CD14-positive monocyte (primary cell): ENCODE measurements around the gene HSBP1. TPM values are rescaled to one million over a fixed set of nuclear protein-coding genes. Genes with fewer than 3 reads are reported as not detected.

ENCODE experiments used
- DNase-seq, 3 donors: peaks; one replicate each; pipeline ENCODE4 v3.0.0-alpha.2; 2011 to 2022
- H2AFZ ChIP-seq: 2 replicates; pipeline ENCODE4 v1.6.0; 2012; ENCODE audit warnings: mild to moderate bottlenecking, low read depth, low read length, inconsistent platforms; ENCODE audit not compliant: insufficient read depth, poor library complexity, severe bottlenecking
- H3K27ac ChIP-seq, 2 donors: 1 replicate in 1 of 2; 2 replicates in 1 of 2; pipeline ENCODE4 v1.5.1; 2012 to 2013; ENCODE audit warnings: low read length in 2 of 2, control low read depth in 1 of 2, inconsistent platforms in 1 of 2, low read depth in 1 of 2, mild to moderate bottlenecking in 1 of 2
- H3K27me3 ChIP-seq, 2 donors: one replicate each; pipeline versions ENCODE4 v1.6.0 to v1.6.1; 2011 to 2013; ENCODE audit warnings: low read length in 2 of 2; ENCODE audit not compliant: control insufficient read depth in 2 of 2, insufficient read depth in 2 of 2
- H3K36me3 ChIP-seq, 2 donors: replicated peaks in 1 of 2; 1 replicate in 1 of 2; 2 replicates in 1 of 2; pipeline versions ENCODE4 v1.5.1 to v1.6.1; 2012 to 2013; ENCODE audit warnings: low read length in 2 of 2, control low read depth in 1 of 2, inconsistent platforms in 1 of 2, mild to moderate bottlenecking in 1 of 2; ENCODE audit not compliant: insufficient read depth in 2 of 2, control insufficient read depth in 1 of 2
- H3K4me1 ChIP-seq, 2 donors: 1 replicate in 1 of 2; 2 replicates in 1 of 2; pipeline versions ENCODE4 v1.5.1 to v1.6.1; 2012 to 2013; ENCODE audit warnings: low read length in 2 of 2, control low read depth in 1 of 2, inconsistent platforms in 1 of 2, mild to moderate bottlenecking in 1 of 2, moderate library complexity in 1 of 2; ENCODE audit not compliant: insufficient read depth in 2 of 2, control insufficient read depth in 1 of 2
- H3K4me2 ChIP-seq: replicated peaks from 2 replicates; pipeline ENCODE3; 2012; ENCODE audit warnings: low read length, moderate library complexity, mild to moderate bottlenecking; ENCODE audit not compliant: poor library complexity, severe bottlenecking; ENCODE audit errors: extremely low read depth
- H3K4me3 ChIP-seq, 3 experiments: fragments of 200-600 bp in 1 of 3; sonication (generic) in 1 of 3; replicated peaks in 1 of 3; 1 replicate in 2 of 3; 2 replicates in 1 of 3; pipeline ENCODE4 v1.5.1; 2011 to 2013; ENCODE audit warnings: low read length in 3 of 3, mild to moderate bottlenecking in 3 of 3, control low read depth in 2 of 3, low read depth in 2 of 3, inconsistent platforms in 1 of 3, moderate library complexity in 1 of 3
- H3K79me2 ChIP-seq: 2 replicates; pipeline ENCODE4 v1.6.0; 2012; ENCODE audit warnings: mild to moderate bottlenecking, control low read depth, inconsistent platforms, low read length, moderate library complexity; ENCODE audit not compliant: insufficient read depth
- H3K9ac ChIP-seq: 2 replicates; pipeline ENCODE4 v1.6.0; 2017; ENCODE audit warnings: low read length, mild to moderate bottlenecking; ENCODE audit not compliant: insufficient read depth, poor library complexity, severe bottlenecking
- H3K9me3 ChIP-seq, 2 donors: replicated peaks in 1 of 2; 1 replicate in 1 of 2; 2 replicates in 1 of 2; pipeline versions ENCODE4 v1.5.1 to v1.6.1; 2012 to 2013; ENCODE audit warnings: low read length in 2 of 2, control low read depth in 1 of 2; ENCODE audit not compliant: control insufficient read depth in 1 of 2, insufficient read depth in 1 of 2
- H4K20me1 ChIP-seq: 2 replicates; pipeline ENCODE4 v1.6.0; 2012; ENCODE audit warnings: mild to moderate bottlenecking, low read length, control low read depth, moderate library complexity; ENCODE audit not compliant: insufficient read depth
- H3K27ac Mint-ChIP-seq, 7 donors: one replicate each; pipeline ENCODE4 v1.8.0; 2020; ENCODE audit warnings: mild to moderate bottlenecking in 7 of 7, mixed read lengths in 7 of 7, moderate library complexity in 6 of 7, inconsistent platforms in 2 of 7
- H3K27me3 Mint-ChIP-seq, 3 donors: one replicate each; pipeline ENCODE4 v1.8.0; 2021 to 2022; ENCODE audit warnings: low read depth in 3 of 3, mild to moderate bottlenecking in 3 of 3, mixed read lengths in 3 of 3, moderate library complexity in 3 of 3, inconsistent platforms in 1 of 3
- H3K36me3 Mint-ChIP-seq, 2 donors: one replicate each; pipeline ENCODE4 v1.8.0; 2020; ENCODE audit warnings: mixed read lengths in 2 of 2, inconsistent platforms in 1 of 2, mild to moderate bottlenecking in 1 of 2
- H3K4me1 Mint-ChIP-seq: one replicate; pipeline ENCODE4 v1.8.0; 2020; ENCODE audit warnings: mild to moderate bottlenecking, mixed read lengths
- H3K4me3 Mint-ChIP-seq, 2 donors: one replicate each; pipeline ENCODE4 v1.8.0; 2020; ENCODE audit warnings: mild to moderate bottlenecking in 2 of 2, mixed read lengths in 2 of 2, moderate library complexity in 1 of 2
- H3K9me3 Mint-ChIP-seq, 7 donors: one replicate each; pipeline ENCODE4 v1.8.0; 2020 to 2022; ENCODE audit warnings: mixed read lengths in 7 of 7, mild to moderate bottlenecking in 6 of 7, moderate library complexity in 6 of 7, inconsistent platforms in 2 of 7
- WGBS: methylation state at CpG from one replicate; pipeline ENCODE4 v1.1.5; 2013; ENCODE audit warnings: missing lambda C conversion rate; ENCODE audit not compliant: insufficient coverage; 5-methylcytosine and 5-hydroxymethylcytosine counted together
- intact Hi-C, 2 donors: fragments of 100-400 bp; cut with micrococcal nuclease; formaldehyde crosslinking; loops; one replicate each; pipeline versions ENCODE4 v1.15.0 to v1.15.1; 2023
- polyA plus RNA-seq, 3 donors: library from polyadenylated mRNA; depleted of rRNA in 1 of 3; unstranded in 2 of 3; stranded (reverse) in 1 of 3; fragments of 300-500 nt in 2 of 3; fragments of >200 nt in 1 of 3; fragmentation: Illumina TruSeq in 2 of 3; gene quantifications; 1 replicate in 2 of 3; 2 replicates in 1 of 3; pipeline ENCODE4 v1.2.3, GENCODE V29; 2012 to 2021
- TF ChIP-seq, protein P1 (sequence below): fragments of 200-600 bp; IDR thresholded peaks from one replicate; pipeline ENCODE4 v1.8.0; 2022; ENCODE audit warnings: antibody characterized with exemption, mild to moderate bottlenecking

Gene HSBP1
- polyA plus RNA-seq, 3 donors, result 16.9 to 194 (median 178) TPM

DNA sequence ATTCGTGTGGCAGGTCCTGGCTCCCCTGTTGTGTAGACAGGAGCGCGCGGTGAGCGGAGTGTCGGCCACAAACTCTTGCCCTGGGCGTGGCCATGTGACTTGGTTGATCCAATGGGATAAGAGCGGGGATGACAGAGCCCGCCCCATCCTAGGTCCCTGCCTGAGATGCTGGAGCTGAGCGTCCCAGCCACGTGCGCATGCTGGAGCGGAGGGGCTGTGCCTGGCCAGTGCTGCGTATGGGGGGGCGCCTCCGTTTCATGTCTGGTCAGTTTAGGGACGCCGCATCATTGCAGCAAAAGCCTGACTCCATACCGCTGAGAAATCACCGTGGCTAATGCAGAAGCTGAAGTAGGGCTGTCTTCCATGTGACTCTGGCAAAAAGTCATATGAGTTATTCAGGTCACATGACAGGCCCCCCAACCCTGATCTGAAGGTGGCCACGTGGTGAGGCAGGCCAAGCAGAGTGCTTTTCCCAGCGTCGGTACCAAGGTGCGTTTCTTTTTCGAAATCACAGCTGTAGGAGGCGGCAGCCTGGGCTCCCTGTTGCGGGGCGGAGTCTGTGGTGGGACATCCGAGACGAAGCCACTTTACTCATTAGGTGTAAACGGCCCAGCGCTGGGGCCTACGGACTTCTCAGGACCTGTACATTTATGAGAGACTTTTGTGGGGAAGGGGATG is 22.5 kb downstream of the HSBP1 start:
- H3K4me1 ChIP-seq, result peaks cover 0 to 13% of the 10 kb centered on the region in 2 donors
- intact Hi-C loops, result no loop called here
- Mint-ChIP-seq H3K4me1 (peaks cover 17% of the 10 kb centered on the region), H3K27me3 (peaks cover 0 to 3% (median 2%) of the 10 kb centered on the region in 3 donors), H3K9me3 (peaks cover 0 to 6% (median 0%) of the 10 kb centered on the region in 7 donors), H3K36me3 (no peaks in the 10 kb centered on the region), H3K27ac (peak overlapping the region in 1 of 7 donors; percentile 72), H3K4me3 (no peak overlapping the region)
- no peak overlapping the region for H3K4me2 ChIP-seq
- no peak for DNase-seq
- no peaks in the 10 kb centered on the region for H3K79me2 ChIP-seq
- H3K9ac ChIP-seq, result no peak overlapping the region
- no peak overlapping the region for H2AFZ ChIP-seq
- H3K9me3 ChIP-seq, result no peaks in the 10 kb centered on the region
- no peaks in the 10 kb centered on the region for H3K36me3 ChIP-seq
- no peak overlapping the region for H3K4me3 ChIP-seq
- H4K20me1 ChIP-seq, result no peaks in the 10 kb centered on the region
- 93% methylated on average over 28 of the region's 33 CpGs for WGBS
- no peak overlapping the region for H3K27ac ChIP-seq
- TF ChIP-seq, protein P1, sequence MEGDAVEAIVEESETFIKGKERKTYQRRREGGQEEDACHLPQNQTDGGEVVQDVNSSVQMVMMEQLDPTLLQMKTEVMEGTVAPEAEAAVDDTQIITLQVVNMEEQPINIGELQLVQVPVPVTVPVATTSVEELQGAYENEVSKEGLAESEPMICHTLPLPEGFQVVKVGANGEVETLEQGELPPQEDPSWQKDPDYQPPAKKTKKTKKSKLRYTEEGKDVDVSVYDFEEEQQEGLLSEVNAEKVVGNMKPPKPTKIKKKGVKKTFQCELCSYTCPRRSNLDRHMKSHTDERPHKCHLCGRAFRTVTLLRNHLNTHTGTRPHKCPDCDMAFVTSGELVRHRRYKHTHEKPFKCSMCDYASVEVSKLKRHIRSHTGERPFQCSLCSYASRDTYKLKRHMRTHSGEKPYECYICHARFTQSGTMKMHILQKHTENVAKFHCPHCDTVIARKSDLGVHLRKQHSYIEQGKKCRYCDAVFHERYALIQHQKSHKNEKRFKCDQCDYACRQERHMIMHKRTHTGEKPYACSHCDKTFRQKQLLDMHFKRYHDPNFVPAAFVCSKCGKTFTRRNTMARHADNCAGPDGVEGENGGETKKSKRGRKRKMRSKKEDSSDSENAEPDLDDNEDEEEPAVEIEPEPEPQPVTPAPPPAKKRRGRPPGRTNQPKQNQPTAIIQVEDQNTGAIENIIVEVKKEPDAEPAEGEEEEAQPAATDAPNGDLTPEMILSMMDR, result no peak
- H3K27me3 ChIP-seq, result no peaks in the 10 kb centered on the region

DNA sequence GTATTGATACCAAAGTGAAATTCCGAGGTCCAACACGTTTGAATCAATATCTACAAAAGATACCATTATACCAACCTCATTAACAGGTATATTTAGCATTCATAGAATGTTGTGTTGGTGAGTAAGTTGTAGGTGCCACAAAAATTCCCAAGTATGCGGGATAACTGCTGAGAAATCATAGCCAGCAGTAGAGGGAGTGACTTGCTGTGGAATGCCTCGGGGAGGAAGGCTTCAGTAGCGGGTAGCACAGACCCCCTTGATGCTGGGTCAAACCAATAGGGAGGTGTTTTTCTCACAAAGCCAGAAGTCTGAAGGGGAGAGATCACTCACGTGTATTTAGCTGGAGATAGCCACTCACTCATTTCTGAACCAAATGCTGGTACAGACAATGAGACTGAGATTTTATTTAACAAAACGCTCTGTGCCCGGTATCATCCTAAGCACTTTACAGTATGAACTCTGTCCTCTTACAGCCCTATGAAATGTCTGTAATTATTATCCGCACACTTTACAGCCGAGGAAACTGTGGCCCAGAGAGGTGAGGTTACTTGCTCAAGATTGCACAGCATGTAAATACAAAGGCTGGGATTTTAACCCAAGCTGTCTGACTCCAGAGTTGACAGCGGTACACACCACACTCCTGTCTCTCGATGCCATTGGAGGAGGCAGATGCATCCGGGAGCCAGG is 23.1 kb downstream of the HSBP1 start:
- Histone ChIP-seq H3K27ac (no peak overlapping the region), H2AFZ (no peak overlapping the region), H3K9me3 (no peaks in the 10 kb centered on the region), H3K79me2 (no peaks in the 10 kb centered on the region), H3K4me2 (no peak overlapping the region), H3K9ac (no peak overlapping the region), H3K4me1 (peaks cover 4 to 19% of the 10 kb centered on the region in 2 donors), H3K27me3 (no peaks in the 10 kb centered on the region), H4K20me1 (no peaks in the 10 kb centered on the region), H3K36me3 (no peaks in the 10 kb centered on the region), H3K4me3 (no peak overlapping the region)
- no peak for DNase-seq
- H3K4me1 Mint-ChIP-seq, result peaks cover 23% of the 10 kb centered on the region
- 100% methylated on average over 4 of the region's 13 CpGs for WGBS
- H3K36me3 Mint-ChIP-seq, result no peaks in the 10 kb centered on the region
- peaks cover 0 to 3% (median 2%) of the 10 kb centered on the region in 3 donors for H3K27me3 Mint-ChIP-seq
- no peak overlapping the region for H3K4me3 Mint-ChIP-seq
- TF ChIP-seq, protein P1, result no peak
- intact Hi-C loops, result no loop called here
- no peak overlapping the region for H3K27ac Mint-ChIP-seq
- H3K9me3 Mint-ChIP-seq, result peaks cover 0 to 6% (median 0%) of the 10 kb centered on the region in 7 donors
